Measurements from ENCODE around the gene SLC15A5. TPM values are rescaled to one million over a fixed set of nuclear protein-coding genes. Genes with fewer than 3 reads are reported as not detected.

The SLC15A5 gene
- total and polyA plus RNA-seq, 11 donors: not detected

DNA sequence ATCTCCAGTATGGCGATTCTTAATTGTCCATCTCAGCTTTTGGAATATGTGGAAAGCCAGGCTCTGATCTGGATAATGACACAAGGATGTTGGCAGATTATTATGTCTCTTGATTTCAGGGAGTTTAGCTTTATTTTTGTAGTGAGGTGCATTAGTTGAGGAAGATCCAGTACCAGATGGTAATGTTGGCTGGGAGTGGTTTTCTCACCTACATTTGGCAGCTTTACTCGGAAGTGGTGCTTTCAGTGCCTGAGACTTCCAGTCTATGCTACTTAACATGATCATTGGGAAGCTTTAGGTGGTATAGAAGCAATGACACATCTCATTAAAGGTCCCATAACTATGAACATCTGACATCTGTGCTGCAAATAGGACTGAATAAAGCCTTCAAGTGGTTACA, 7.5 kb downstream of the SLC15A5 start:
- Histone ChIP-seq H3K27ac (no peak overlapping the region), H3K4me3 (no peak overlapping the region), H3K9me3 (no peaks in the 10 kb centered on the region), H3K36me3 (no peaks in the 10 kb centered on the region), H3K4me1 (no peaks in the 10 kb centered on the region), H3K27me3 (no peaks in the 10 kb centered on the region)
- intact Hi-C loops (cut with DNase I): no loop called here
- ATAC-seq (no peak), DNase-seq (no peak)
- 76 to 86% (median 84%) methylated on average over 2 of the region's 2 CpGs for WGBS, 4 donors
- TF ChIP-seq, protein P1, sequence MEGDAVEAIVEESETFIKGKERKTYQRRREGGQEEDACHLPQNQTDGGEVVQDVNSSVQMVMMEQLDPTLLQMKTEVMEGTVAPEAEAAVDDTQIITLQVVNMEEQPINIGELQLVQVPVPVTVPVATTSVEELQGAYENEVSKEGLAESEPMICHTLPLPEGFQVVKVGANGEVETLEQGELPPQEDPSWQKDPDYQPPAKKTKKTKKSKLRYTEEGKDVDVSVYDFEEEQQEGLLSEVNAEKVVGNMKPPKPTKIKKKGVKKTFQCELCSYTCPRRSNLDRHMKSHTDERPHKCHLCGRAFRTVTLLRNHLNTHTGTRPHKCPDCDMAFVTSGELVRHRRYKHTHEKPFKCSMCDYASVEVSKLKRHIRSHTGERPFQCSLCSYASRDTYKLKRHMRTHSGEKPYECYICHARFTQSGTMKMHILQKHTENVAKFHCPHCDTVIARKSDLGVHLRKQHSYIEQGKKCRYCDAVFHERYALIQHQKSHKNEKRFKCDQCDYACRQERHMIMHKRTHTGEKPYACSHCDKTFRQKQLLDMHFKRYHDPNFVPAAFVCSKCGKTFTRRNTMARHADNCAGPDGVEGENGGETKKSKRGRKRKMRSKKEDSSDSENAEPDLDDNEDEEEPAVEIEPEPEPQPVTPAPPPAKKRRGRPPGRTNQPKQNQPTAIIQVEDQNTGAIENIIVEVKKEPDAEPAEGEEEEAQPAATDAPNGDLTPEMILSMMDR (IDR thresholded peaks at IDR 0.05): no peak
- no peak for TF ChIP-seq POLR2A (IDR thresholded peaks at IDR 0.05)

- Histone ChIP-seq H3K4me1 (no peaks in the 10 kb centered on the region), H3K9me3 (peaks cover 0 to 8% (median 0%) of the 10 kb centered on the region in 12 donors), H3K4me3 (no peak overlapping the region), H3K27me3 (no peaks in the 10 kb centered on the region), H3K36me3 (no peaks in the 10 kb centered on the region), H3K27ac (no peak overlapping the region)
- 62 to 67% (median 63%) methylated on average over 1 of the region's 1 CpG for WGBS, 4 donors
- ATAC-seq: no peak
- no peak for DNase-seq
- intact Hi-C loops (cut with DNase I): no loop called here
- TF ChIP-seq, protein P1 (IDR thresholded peaks at IDR 0.05): no peak
- TF ChIP-seq POLR2A (IDR thresholded peaks at IDR 0.05): no peak
Measured at GRCh38 chr12:16266085-16266484, 11.4 kb downstream of the SLC15A5 start.

- ATAC-seq (no peak), DNase-seq (no peak)
- 73 to 82% (median 80%) methylated on average over 2 of the region's 2 CpGs for WGBS, 4 donors
- Histone ChIP-seq H3K9me3 (peaks cover 0 to 8% (median 0%) of the 10 kb centered on the region in 12 donors), H3K36me3 (no peaks in the 10 kb centered on the region), H3K27me3 (no peaks in the 10 kb centered on the region), H3K4me3 (no peak overlapping the region), H3K27ac (no peak overlapping the region), H3K4me1 (no peaks in the 10 kb centered on the region)
- TF ChIP-seq, protein P1 (IDR thresholded peaks at IDR 0.05): no peak
- TF ChIP-seq POLR2A (IDR thresholded peaks at IDR 0.05): no peak
- intact Hi-C loops (cut with DNase I): no loop called here
Measured at GRCh38 chr12:16261944-16262475, 15.5 kb downstream of the SLC15A5 start.

DNA sequence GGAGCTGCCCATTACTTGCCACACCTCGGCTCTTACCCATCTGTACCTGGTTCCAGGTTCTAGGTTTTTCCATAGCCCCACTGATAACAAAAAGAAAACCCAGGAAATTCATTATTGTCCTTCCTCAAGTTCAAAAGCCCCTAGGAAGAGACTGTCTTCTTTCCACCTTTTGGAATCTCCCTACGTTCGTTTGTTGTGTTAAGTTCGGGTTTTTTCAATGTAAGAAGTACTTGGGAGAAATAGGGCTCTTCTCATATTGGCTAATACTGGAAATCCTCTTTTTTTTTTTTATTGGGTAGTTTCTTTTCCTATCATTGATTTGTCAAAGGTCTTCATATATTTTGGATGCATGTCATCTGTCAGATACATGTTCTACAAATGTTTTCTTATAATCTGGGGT, 17.3 kb downstream of the SLC15A5 start:
- Histone ChIP-seq H3K27ac (no peak overlapping the region), H3K4me1 (no peaks in the 10 kb centered on the region), H3K36me3 (no peaks in the 10 kb centered on the region), H3K9me3 (peaks cover 0 to 8% (median 0%) of the 10 kb centered on the region in 12 donors), H3K4me3 (no peak overlapping the region), H3K27me3 (no peaks in the 10 kb centered on the region)
- no peak for DNase-seq
- ATAC-seq: no peak
- WGBS, 4 donors: 86 to 90% (median 88%) methylated on average over 4 of the region's 4 CpGs
- intact Hi-C loops (cut with DNase I): no loop called here
- TF ChIP-seq POLR2A (IDR thresholded peaks at IDR 0.05): no peak
- TF ChIP-seq, protein P1 (IDR thresholded peaks at IDR 0.05): no peak
